ENCODE measurements around the gene CYTIP. TPM values are rescaled to one million over a fixed set of nuclear protein-coding genes. Genes with fewer than 3 reads are reported as not detected.
A peak's percentile ranks its signal among the peaks of the same experiment; 100 is the strongest.
"Not testable (repeated sequence)": the region's sequence is repeated elsewhere in the genome, so short reads cannot be mapped to it uniquely, and the experiment has no call there.

Gene CYTIP
- total RNA-seq, 1 experiment from 2014 or later: 1.2 TPM

DNA sequence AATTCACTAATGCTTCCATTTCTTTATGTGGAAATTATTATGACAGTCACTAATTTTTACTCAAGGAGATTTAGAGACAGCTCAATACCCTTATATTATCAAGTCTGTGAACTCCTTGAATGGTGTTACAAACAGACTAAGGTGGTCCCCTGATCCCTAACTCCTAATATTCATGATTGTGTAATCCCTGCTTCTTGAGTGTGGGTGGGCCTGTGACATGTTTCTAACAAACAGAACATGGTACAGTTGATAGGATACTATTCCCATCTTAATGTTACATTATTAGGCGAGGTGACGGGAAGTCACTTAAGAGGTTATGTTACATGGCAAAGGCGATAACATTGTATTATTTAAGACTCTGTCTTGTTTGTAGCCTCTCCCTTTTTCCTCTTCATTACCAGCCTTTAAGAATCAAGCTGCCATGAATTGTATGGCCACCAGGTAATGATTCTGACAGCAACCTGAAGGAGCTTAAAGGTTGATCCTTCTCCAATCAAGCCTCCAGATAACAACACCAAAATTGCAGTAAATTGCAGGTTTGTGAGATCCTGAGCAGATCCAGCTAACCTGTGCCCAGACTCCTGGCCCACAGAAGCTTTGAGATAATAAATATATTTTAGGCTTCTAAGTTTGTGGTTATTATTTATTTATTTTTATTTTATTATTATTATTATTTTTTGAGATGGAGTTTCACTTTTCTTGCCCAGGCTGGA, 32.1 kb downstream of the CYTIP start (continued):
- TF ChIP-seq ZNF425 (CRISPR knock-in tag; conservative IDR thresholded peaks at IDR 0.05) (no peak), NFATC4 (CRISPR knock-in tag; IDR thresholded peaks at IDR 0.05) (no peak), ETV6 (CRISPR knock-in tag; IDR thresholded peaks at IDR 0.05) (no peak), EMX1 (CRISPR knock-in tag; IDR thresholded peaks at IDR 0.05) (no peak), CREB1 (CRISPR knock-in tag; IDR thresholded peaks at IDR 0.05) (no peak)
- TF ChIP-seq, protein P1, sequence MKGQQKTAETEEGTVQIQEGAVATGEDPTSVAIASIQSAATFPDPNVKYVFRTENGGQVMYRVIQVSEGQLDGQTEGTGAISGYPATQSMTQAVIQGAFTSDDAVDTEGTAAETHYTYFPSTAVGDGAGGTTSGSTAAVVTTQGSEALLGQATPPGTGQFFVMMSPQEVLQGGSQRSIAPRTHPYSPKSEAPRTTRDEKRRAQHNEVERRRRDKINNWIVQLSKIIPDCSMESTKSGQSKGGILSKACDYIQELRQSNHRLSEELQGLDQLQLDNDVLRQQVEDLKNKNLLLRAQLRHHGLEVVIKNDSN (CRISPR knock-in tag; IDR thresholded peaks at IDR 0.05): no peak

DNA sequence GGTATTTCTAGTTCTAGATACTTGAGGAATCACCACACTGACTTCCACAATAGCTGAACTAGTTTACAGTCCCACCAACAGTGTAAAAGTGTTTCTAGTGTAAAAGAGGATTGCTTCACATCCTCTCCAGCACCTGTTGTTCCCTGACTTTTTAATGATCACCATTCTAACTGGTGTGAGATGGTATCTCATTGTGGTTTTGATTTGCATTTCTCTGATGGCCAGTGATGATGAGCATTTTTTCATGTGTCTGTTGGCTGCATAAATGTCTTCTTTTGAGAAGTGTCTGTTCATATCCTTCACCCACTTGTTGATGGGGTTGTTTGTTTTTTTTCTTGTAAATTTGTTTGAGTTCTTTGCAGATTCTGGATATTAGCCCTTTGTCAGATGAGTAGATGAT, 38.5 kb downstream of the CYTIP start:
- POLR2A ChIA-PET; CTCF ChIA-PET; H3K27me3 Mint-ChIP-seq (ENCODE audit: low read depth); ATAC-seq; H3K4me1 Mint-ChIP-seq; H3K27ac Mint-ChIP-seq; H3K4me3 Mint-ChIP-seq; H3K36me3 Mint-ChIP-seq; DNase-seq (ENCODE audit: low spot score): not testable (repeated sequence)
- peaks cover 12% of the 10 kb centered on the region for H3K9me3 Mint-ChIP-seq

DNA sequence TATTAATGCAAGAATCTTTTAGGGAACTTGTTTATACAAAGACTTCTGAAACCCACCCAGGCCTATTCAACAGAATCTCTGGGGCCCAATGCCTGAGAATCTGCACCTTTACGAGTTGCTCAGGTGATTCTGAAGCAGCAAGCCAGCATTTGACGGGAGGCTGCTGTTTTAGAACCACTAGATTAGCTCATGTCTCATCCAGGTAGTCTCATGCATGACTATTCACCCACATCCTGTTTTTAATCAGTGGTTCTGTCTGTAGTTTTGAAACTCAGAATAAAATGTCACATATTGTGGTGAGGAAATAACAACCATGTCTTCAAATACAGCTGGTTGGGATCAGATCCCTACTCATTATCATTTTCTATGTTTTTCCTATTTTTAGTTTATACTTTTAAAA, 39.5 kb downstream of the CYTIP start:
- ATAC-seq (no peak), DNase-seq (ENCODE audit: low spot score) (no peak)
- H3K27ac Mint-ChIP-seq: no peak overlapping the region
- H3K9me3 Mint-ChIP-seq: peaks cover 14% of the 10 kb centered on the region
- CTCF ChIA-PET: interaction anchor here (1.3 kb wide), 1 partner anchor 77 kb away, joined by 4 read pairs; no protein-coding TSS in a partner anchor
- H3K4me1 Mint-ChIP-seq: no peaks in the 10 kb centered on the region
- POLR2A ChIA-PET: no interaction called here
- TF ChIP-seq, protein P2, sequence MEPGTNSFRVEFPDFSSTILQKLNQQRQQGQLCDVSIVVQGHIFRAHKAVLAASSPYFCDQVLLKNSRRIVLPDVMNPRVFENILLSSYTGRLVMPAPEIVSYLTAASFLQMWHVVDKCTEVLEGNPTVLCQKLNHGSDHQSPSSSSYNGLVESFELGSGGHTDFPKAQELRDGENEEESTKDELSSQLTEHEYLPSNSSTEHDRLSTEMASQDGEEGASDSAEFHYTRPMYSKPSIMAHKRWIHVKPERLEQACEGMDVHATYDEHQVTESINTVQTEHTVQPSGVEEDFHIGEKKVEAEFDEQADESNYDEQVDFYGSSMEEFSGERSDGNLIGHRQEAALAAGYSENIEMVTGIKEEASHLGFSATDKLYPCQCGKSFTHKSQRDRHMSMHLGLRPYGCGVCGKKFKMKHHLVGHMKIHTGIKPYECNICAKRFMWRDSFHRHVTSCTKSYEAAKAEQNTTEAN (CRISPR knock-in tag; IDR thresholded peaks at IDR 0.05): no peak
- TF ChIP-seq ZNF416 (CRISPR knock-in tag; IDR thresholded peaks at IDR 0.05) (no peak), ZMAT4 (CRISPR knock-in tag; IDR thresholded peaks at IDR 0.05) (no peak)
- H3K27me3 Mint-ChIP-seq (ENCODE audit: low read depth): no peaks in the 10 kb centered on the region
- 0 out of 2 replicates have a peak, but pooled peaks cover 3% of the 10 kb centered on the region for H3K36me3 Mint-ChIP-seq
- H3K4me3 Mint-ChIP-seq: no peak overlapping the region

DNA sequence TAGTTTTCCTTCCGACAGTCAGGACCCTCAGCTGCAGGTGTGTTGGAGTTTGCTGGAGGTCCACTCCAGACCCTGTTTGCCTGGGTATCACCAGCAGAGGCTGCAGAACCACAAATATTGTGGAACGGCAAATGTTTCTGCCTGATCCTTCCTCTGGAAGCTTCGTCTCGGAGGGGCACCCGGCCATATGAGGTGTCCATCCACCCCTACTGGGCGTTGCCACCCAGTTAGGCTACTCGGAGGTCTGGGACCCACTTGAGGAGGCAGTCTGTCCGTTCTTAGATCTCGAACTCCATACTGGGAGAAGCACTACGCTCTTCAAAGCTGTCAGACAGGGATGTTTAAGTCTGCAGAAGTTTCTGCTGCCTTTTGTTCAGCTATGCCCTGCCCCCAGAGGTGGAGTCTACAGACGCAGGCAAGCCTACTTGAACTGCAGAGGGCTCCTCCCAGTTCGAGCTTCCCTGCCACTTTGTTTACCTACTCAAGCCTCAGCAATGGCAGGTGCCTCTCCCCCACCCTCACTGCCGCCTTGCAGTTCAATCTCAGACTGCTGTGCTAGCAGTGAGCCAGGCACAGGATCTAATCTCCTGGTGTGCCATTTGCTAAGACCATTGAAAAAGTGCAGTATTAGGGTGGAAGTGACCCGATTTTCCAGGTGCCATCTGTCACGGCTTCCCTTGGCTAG, 40.9 kb downstream of the CYTIP start:
- DNase-seq (ENCODE audit: low spot score): peak; percentile 21
- H3K9me3 Mint-ChIP-seq: peaks cover 26% of the 10 kb centered on the region
- CTCF ChIA-PET; H3K27me3 Mint-ChIP-seq (ENCODE audit: low read depth); POLR2A ChIA-PET; H3K27ac Mint-ChIP-seq; H3K36me3 Mint-ChIP-seq; H3K4me1 Mint-ChIP-seq; H3K4me3 Mint-ChIP-seq: not testable (repeated sequence)
- ATAC-seq: peak; percentile 32; the same call in 1 of the 2 replicates

DNA sequence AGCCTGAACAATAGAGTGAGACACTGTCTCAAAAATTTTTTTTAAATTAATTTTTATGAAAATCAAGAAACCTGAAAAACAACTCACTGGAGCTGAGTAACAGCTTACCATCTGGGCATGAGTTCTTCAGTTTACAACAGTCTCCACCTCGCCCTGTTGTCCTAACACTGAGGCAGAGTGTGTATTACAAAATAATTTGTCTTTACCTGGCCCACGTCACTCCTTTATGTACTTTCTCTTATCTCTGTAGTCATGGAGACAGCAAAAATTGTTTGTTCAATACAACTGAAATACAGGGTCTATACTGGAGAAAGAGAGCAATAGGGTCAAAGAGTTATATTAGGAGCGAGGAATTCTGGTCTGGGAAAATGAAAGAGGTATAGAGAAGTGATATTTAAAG, 48.1 kb downstream of the CYTIP start:
- Mint-ChIP-seq H3K36me3 (no peaks in the 10 kb centered on the region), H3K4me3 (no peak overlapping the region), H3K4me1 (no peaks in the 10 kb centered on the region), H3K27me3 (ENCODE audit: low read depth) (no peaks in the 10 kb centered on the region), H3K27ac (no peak overlapping the region), H3K9me3 (peaks cover 14% of the 10 kb centered on the region)
- no peak for ATAC-seq
- no peak for DNase-seq (ENCODE audit: low spot score)
- ChIA-PET CTCF (interaction anchor here (1.3 kb wide), 1 partner anchor 60 kb away, joined by 3 read pairs; no protein-coding TSS in a partner anchor), POLR2A (no interaction called here)
- TF ChIP-seq ZNF232 (CRISPR knock-in tag; IDR thresholded peaks at IDR 0.05) (no peak), FOXP1 (CRISPR knock-in tag; IDR thresholded peaks at IDR 0.05; ENCODE audit: borderline replicate concordance) (no peak)
- TF ChIP-seq, protein P3, sequence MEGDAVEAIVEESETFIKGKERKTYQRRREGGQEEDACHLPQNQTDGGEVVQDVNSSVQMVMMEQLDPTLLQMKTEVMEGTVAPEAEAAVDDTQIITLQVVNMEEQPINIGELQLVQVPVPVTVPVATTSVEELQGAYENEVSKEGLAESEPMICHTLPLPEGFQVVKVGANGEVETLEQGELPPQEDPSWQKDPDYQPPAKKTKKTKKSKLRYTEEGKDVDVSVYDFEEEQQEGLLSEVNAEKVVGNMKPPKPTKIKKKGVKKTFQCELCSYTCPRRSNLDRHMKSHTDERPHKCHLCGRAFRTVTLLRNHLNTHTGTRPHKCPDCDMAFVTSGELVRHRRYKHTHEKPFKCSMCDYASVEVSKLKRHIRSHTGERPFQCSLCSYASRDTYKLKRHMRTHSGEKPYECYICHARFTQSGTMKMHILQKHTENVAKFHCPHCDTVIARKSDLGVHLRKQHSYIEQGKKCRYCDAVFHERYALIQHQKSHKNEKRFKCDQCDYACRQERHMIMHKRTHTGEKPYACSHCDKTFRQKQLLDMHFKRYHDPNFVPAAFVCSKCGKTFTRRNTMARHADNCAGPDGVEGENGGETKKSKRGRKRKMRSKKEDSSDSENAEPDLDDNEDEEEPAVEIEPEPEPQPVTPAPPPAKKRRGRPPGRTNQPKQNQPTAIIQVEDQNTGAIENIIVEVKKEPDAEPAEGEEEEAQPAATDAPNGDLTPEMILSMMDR (IDR thresholded peaks at IDR 0.05): no peak
- TF ChIP-seq, protein P4, sequence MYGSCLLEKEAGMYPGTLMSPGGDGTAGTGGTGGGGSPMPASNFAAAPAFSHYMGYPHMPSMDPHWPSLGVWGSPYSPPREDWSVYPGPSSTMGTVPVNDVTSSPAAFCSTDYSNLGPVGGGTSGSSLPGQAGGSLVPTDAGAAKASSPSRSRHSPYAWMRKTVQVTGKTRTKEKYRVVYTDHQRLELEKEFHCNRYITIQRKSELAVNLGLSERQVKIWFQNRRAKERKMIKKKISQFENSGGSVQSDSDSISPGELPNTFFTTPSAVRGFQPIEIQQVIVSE (CRISPR knock-in tag; IDR thresholded peaks at IDR 0.05; ENCODE audit: borderline replicate concordance): no peak
- TF ChIP-seq, protein P1 (CRISPR knock-in tag; IDR thresholded peaks at IDR 0.05): no peak
- TF ChIP-seq, protein P5, sequence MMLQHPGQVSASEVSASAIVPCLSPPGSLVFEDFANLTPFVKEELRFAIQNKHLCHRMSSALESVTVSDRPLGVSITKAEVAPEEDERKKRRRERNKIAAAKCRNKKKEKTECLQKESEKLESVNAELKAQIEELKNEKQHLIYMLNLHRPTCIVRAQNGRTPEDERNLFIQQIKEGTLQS (CRISPR knock-in tag; conservative IDR thresholded peaks at IDR 0.05): no peak
